GM12892 (cell line): ENCODE results near the gene HBQ1.
"Not testable (repeated sequence)": the region's sequence is repeated elsewhere in the genome, so short reads cannot be mapped to it uniquely, and the experiment has no call there.

Experiments used
- DNase-seq: peaks from one replicate; pipeline ENCODE4 v3.0.0; 2011; ENCODE audit not compliant: insufficient read length
- FAIRE-seq: peaks from 2 replicates; lab custom pipeline; 2011; peaks lifted over from hg19 to GRCh38; lab: Jason Lieb, UNC
- POLR2A ChIP-seq: IDR thresholded peaks from 2 replicates; pipeline ENCODE4 v1.6.1; 2011; ENCODE audit warnings: low read depth, low read length, control low read depth
- POLR2AphosphoS5 ChIP-seq: IDR thresholded peaks from 2 replicates; pipeline ENCODE4 v1.6.1; 2011; ENCODE audit warnings: low read depth, low read length, control low read depth
- TAF1 ChIP-seq: IDR thresholded peaks from 2 replicates; pipeline ENCODE4 v1.6.1; 2011; ENCODE audit warnings: low read depth, mild to moderate bottlenecking, control low read depth, low read length, borderline replicate concordance

HBQ1 gene

DNA sequence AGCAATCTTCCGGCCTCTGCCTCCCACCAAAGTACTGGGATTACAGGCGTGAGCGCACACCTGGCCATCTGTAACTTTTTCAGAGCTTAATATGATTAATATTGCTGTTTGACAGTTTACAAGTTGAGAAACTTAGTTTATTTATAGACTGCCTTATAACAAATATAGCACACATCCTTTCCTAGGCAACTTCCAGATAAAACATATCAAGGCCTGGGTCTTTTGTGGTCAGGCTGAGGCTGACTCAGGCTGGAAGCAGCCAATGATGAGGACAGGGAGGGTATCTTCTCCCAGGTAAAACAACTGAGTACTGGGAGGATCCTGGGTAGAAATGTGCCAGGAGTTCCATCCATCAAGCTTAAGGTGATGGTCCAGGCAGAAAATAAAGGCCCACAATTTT lies 32.7 kb downstream of the HBQ1 start:
- FAIRE-seq (no peak), DNase-seq (no peak)
- TF ChIP-seq POLR2A (no peak), TAF1 (no peak), POLR2AphosphoS5 (no peak)

DNA sequence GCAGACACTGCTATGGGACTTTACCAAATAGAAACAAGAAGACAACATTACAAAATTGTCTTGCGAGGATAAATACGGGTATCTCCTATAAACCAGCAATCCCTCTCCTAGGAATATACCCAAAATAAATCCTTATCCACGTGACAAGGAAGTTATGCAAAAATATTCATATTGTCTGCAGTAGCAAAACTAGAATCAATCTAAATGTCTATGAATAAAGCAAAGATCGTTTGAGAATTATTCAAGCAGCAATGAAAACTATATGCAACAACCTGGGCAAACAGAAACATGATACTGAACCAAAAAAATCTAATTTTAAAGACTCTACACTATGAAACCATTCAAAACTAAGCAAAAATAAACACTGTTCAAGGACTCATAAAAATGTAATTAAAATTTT lies 39.8 kb downstream of the HBQ1 start:
- no peak for TF ChIP-seq POLR2A
- TF ChIP-seq POLR2AphosphoS5: no peak
- no peak for TF ChIP-seq TAF1
- FAIRE-seq: no peak
- no peak for DNase-seq

DNA sequence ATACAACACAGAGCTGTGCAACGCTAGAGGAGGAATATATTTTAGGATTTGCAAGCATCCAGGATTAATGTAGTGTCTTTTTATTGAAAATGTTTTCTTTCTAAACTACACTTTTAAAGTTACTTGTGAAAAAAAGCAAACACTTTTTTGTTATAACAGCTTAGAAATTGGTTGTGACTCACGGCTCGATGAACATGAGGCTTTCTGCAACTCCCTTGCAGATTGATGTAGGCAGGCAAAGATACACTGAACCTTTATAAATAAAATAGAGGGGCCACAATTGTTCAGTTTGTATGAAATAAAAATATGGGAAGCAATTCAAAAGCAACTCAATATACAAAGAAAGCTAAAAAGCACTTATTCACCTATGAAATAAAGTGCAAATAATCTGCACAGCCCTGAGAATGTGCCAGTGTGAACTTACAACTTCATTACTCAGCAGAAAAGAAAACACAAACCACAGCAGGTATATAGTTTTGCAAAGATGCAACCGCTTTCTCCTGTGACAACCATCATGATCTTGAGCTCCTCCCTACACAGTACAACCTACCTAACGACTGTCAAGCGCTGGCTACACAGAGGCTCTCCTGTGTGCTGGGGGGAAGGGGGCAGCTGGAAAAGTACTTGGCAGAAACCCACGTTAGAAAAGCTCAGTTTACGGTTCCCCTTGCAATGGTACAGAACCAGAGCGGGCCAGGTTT lies 48.0 kb downstream of the HBQ1 start:
- DNase-seq (no peak), FAIRE-seq (peak; percentile 5)
- no peak for TF ChIP-seq TAF1
- no peak for TF ChIP-seq POLR2A
- no peak for TF ChIP-seq POLR2AphosphoS5

DNA sequence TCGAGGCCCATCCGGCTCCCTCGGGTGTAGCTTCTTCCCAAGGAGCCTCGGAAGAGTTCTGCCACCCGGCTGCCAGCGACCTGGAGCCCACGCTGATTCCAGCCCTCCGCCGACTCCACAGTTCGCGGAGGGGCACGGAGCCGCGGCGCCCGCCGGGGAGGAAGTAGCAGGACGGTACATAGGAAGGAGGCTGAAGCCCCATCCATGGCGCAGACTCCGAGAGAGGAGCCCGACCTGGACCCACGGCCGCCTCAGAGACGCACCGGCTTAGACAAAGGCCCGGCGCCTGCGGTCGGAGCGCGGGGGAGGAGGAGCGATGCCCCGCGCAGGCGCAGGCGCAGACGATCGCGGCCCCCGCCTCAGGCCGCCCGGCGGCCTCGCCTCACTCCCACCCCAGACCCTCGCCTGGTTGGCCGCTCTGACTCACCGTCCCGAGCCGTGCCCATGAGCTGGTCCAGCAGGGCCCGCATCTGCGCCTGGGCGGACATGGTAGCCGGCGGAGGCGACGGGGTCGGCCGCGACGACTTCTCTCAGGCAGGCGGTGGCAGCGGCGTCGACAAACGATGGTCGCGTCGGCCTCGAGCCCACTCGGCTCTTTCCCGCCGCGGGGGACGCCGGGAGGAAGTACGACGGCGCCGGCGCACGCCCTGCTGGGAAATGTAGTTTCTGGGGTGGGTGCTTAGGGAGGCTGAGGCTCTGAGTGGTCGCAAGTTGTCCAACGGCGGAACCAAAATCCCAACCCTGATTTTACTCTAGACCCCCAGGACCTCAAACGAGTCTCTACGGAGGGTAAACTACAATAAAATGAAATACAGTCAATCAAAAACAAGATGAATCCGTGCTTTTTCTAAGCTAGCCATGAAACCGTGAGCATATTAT lies 48.8 kb downstream of the HBQ1 start, which contains the start of gene LUC7L:
Gene LUC7L, minus strand, starts transcription at position 598 of the 879 bp plus-strand sequence. Its CDS starts 110 bp downstream, at position 488.
- TF ChIP-seq TAF1: no peak
- peak; percentile 98 for TF ChIP-seq POLR2AphosphoS5
- TF ChIP-seq POLR2A: peak; percentile 98
- FAIRE-seq (peak; percentile 98), DNase-seq (peak; percentile 91)

DNA sequence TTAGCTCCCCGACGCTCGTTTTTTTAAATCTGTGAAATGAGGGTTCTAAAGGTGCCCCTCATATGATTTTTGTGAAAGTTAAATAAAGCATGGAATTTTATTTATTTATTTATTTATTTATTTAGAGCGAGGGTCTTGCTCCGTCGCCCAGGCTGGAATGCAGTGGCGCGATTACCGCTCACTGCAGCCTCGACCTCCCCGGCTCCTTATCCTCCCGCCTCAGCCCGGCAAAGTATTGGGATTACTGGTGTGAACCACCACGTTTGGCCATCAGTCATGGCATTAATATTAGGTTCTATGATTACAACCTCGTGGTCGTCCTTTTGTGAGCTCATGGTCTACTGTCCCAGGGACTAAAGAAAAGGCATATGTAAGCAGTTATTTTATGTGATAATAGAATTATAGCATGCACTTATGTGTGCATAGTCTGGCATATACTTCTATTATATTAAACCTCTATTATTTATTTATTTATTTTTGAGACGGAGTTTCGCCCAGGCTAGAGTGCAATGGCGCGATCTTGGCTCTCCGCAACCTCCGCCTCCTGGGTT lies 49.5 kb downstream of the HBQ1 start:
- no peak for DNase-seq
- FAIRE-seq: no peak
- TF ChIP-seq POLR2A (no peak), TAF1 (no peak), POLR2AphosphoS5 (no peak)

DNA sequence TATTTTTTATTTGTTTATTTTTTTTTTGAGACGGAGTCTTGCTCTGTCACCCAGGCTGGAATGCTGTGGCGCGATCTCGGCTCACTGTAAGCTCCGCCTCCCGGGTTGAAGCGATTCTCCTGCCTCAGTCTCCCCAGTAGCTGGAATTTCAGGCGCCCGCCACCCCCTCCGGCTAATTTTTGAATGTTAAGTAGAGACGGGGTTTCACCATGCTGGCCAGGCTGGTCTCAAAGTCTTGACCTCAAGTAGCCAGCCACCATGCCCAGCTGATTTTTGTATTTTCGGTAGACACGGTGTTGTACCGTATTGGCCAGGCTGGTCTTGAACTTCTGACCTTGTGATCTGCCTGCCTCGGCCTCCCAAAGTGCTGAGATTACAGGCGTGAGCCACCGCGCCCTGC lies 50.1 kb downstream of the HBQ1 start:
- not testable (repeated sequence) for FAIRE-seq

More for the DNA sequence above, 50.1 kb downstream of the HBQ1 start:
- DNase-seq: not testable (repeated sequence)
